BE2C (cell line): Measurements from ENCODE around the gene DEK.

ENCODE experiments used
- DNase-seq: peaks from one replicate; pipeline ENCODE4 v3.0.0-alpha.2; 2020
- H3K27me3 ChIP-seq: fragments of 250-450 bp; sonication (Bioruptor Pico); 2 replicates; pipeline ENCODE4 v1.5.1; 2020; ENCODE audit warnings: mild to moderate bottlenecking
- H3K36me3 ChIP-seq: fragments of 250-450 bp; sonication (Bioruptor Pico); 2 replicates; pipeline ENCODE4 v1.5.1; 2020; ENCODE audit warnings: mild to moderate bottlenecking
- H3K4me1 ChIP-seq: fragments of 250-450 bp; sonication (Bioruptor Pico); 2 replicates; pipeline ENCODE4 v1.5.1; 2020
- H3K4me3 ChIP-seq: 2 replicates; pipeline ENCODE4 v1.5.1; 2011; ENCODE audit warnings: low read depth, low read length
- H3K9me3 ChIP-seq: fragments of 250-450 bp; sonication (Bioruptor Pico); 2 replicates; pipeline ENCODE4 v1.5.1; 2020
- CTCF ChIP-seq: IDR thresholded peaks from 2 replicates; pipeline ENCODE4 v1.5.1; 2012; ENCODE audit warnings: mild to moderate bottlenecking, low read depth, low read length

The DEK gene

GRCh38 chr6:18253635-18254034, 10.7 kb downstream of the DEK start:
- Histone ChIP-seq H3K4me1 (no peaks in the 10 kb centered on the region), H3K9me3 (no peaks in the 10 kb centered on the region), H3K36me3 (peaks cover 87% of the 10 kb centered on the region), H3K4me3 (no peak overlapping the region), H3K27me3 (no peaks in the 10 kb centered on the region)
- TF ChIP-seq CTCF = no peak
- no peak for DNase-seq

GRCh38 chr6:18249271-18249670, 15.1 kb downstream of the DEK start:
- H3K4me1 ChIP-seq = no peaks in the 10 kb centered on the region
- no peak overlapping the region for H3K4me3 ChIP-seq
- no peak for TF ChIP-seq CTCF
- H3K27me3 ChIP-seq = no peaks in the 10 kb centered on the region
- DNase-seq = no peak
- peaks cover 80% of the 10 kb centered on the region for H3K36me3 ChIP-seq
- H3K9me3 ChIP-seq = no peaks in the 10 kb centered on the region

GRCh38 chr6:18248698-18249097, 15.6 kb downstream of the DEK start:
- no peak for DNase-seq
- H3K4me3 ChIP-seq = no peak overlapping the region
- H3K4me1 ChIP-seq = no peaks in the 10 kb centered on the region
- H3K36me3 ChIP-seq = peaks cover 80% of the 10 kb centered on the region
- no peaks in the 10 kb centered on the region for H3K9me3 ChIP-seq
- TF ChIP-seq CTCF = no peak
- H3K27me3 ChIP-seq = no peaks in the 10 kb centered on the region

GRCh38 chr6:18247002-18247401, 17.3 kb downstream of the DEK start:
- H3K36me3 ChIP-seq = peaks cover 88% of the 10 kb centered on the region
- H3K4me3 ChIP-seq = no peak overlapping the region
- H3K4me1 ChIP-seq = no peaks in the 10 kb centered on the region
- H3K27me3 ChIP-seq = no peaks in the 10 kb centered on the region
- no peak for TF ChIP-seq CTCF
- DNase-seq = no peak
- H3K9me3 ChIP-seq = no peaks in the 10 kb centered on the region

- DNase-seq = no peak
- Histone ChIP-seq H3K27me3 (no peaks in the 10 kb centered on the region), H3K4me1 (no peaks in the 10 kb centered on the region), H3K4me3 (no peak overlapping the region), H3K36me3 (peaks cover 88% of the 10 kb centered on the region), H3K9me3 (no peaks in the 10 kb centered on the region)
- TF ChIP-seq CTCF = no peak
These were observed 18.1 kb downstream of the DEK start for GRCh38 chr6:18246205-18246604.

- no peak for TF ChIP-seq CTCF
- no peaks in the 10 kb centered on the region for H3K27me3 ChIP-seq
- peaks cover 86% of the 10 kb centered on the region for H3K36me3 ChIP-seq
- no peak for DNase-seq
- no peak overlapping the region for H3K4me3 ChIP-seq
- H3K4me1 ChIP-seq = no peaks in the 10 kb centered on the region
- no peaks in the 10 kb centered on the region for H3K9me3 ChIP-seq
These were observed 18.7 kb downstream of the DEK start for GRCh38 chr6:18245642-18246041.
